ENCODE measurements around the gene TMX3.

TMX3 gene

GRCh38 chr18:68705119-68705518, 9.8 kb downstream of the TMX3 start:
- no peak for DNase-seq

- no peak for DNase-seq
These were observed 11.6 kb downstream of the TMX3 start for GRCh38 chr18:68703326-68703725.

- no peak for DNase-seq
These were observed 13.6 kb downstream of the TMX3 start for GRCh38 chr18:68701353-68701752.

GRCh38 chr18:68699043-68699442, 15.9 kb downstream of the TMX3 start:
- DNase-seq: no peak

- no peak for DNase-seq
These were observed 18.0 kb downstream of the TMX3 start for GRCh38 chr18:68696937-68697336.

GRCh38 chr18:68694316-68694715, 20.6 kb downstream of the TMX3 start:
- DNase-seq: no peak

GRCh38 chr18:68693091-68693815, 21.7 kb downstream of the TMX3 start:
- no peak for DNase-seq

- no peak for DNase-seq
These were observed 35.4 kb downstream of the TMX3 start for GRCh38 chr18:68679528-68679927.

- DNase-seq: no peak
These were observed 38.0 kb downstream of the TMX3 start for GRCh38 chr18:68676913-68677312.

GRCh38 chr18:68667121-68667520, 47.8 kb downstream of the TMX3 start:
- no peak for DNase-seq

- DNase-seq: no peak
These were observed 48.5 kb downstream of the TMX3 start for GRCh38 chr18:68666381-68666780.

- DNase-seq: no peak
These were observed 49.3 kb downstream of the TMX3 start for GRCh38 chr18:68665628-68666027.

- no peak for DNase-seq
These were observed 52.2 kb downstream of the TMX3 start for GRCh38 chr18:68662754-68663153.

- DNase-seq: no peak
These were observed 54.3 kb downstream of the TMX3 start for GRCh38 chr18:68660354-68661183.

GRCh38 chr18:68648191-68648590, 66.7 kb downstream of the TMX3 start:
- no peak for DNase-seq

- DNase-seq: no peak
These were observed 72.9 kb downstream of the TMX3 start for GRCh38 chr18:68642003-68642402.

GRCh38 chr18:68640861-68641260, 74.0 kb downstream of the TMX3 start:
- no peak for DNase-seq

GRCh38 chr18:68638613-68639012, 76.3 kb downstream of the TMX3 start:
- no peak for DNase-seq

- DNase-seq: no peak
These were observed 87.1 kb downstream of the TMX3 start for GRCh38 chr18:68627812-68628211.
